GM18508 (cell line): ENCODE data around the gene FAM151B.
"Not testable (repeated sequence)": the region's sequence is repeated elsewhere in the genome, so short reads cannot be mapped to it uniquely, and the experiment has no call there.

ENCODE experiments used
- ATAC-seq: cut with Tn5 transposase; IDR thresholded peaks from one replicate; pipeline ENCODE4 v1.9.1; 2021; ENCODE audit warnings: moderate number of reproducible peaks; ENCODE audit not compliant: insufficient read depth, unreplicated experiment

FAM151B gene

GRCh38 chr5:80579050-80579449, 91.2 kb downstream of the FAM151B start:
- no peak for ATAC-seq

- not testable (repeated sequence) for ATAC-seq
Observed at GRCh38 chr5:80580291-80580690, 92.4 kb downstream of the FAM151B start.

- no peak for ATAC-seq
Observed at GRCh38 chr5:80584770-80585169, 96.9 kb downstream of the FAM151B start.

GRCh38 chr5:80588858-80589540, 101.1 kb downstream of the FAM151B start:
- ATAC-seq, result no peak

GRCh38 chr5:80590766-80591165, 102.9 kb downstream of the FAM151B start:
- no peak for ATAC-seq

GRCh38 chr5:80591352-80591751, 103.5 kb downstream of the FAM151B start:
- no peak for ATAC-seq

GRCh38 chr5:80592105-80592504, 104.2 kb downstream of the FAM151B start:
- ATAC-seq, result no peak
